HepG2 (cell line): ENCODE results near the gene YWHAH. TPM values are rescaled to one million over a fixed set of nuclear protein-coding genes. Genes with fewer than 3 reads are reported as not detected.

Experiments
- ATAC-seq: fragments of 200-7000 bp; cut with Tn5 transposase; 3 replicates; pipeline ENCODE4 v1.9.1; 2020; ENCODE audit warnings: mild to moderate bottlenecking, moderate library complexity
- BruUV-seq: library from RNA; stranded (reverse); fragments of 400-500 nt; replicated peaks from 2 replicates; lab custom pipeline; 2021; lab: Mats Ljungman, UMichigan
- CTCF ChIA-PET: fragments of 300-600 bp; formaldehyde crosslinking; extraction: SDS; loops from one replicate; lab custom pipeline; 2021; ENCODE audit warnings: low total read pairs, inconsistent platforms, low intra/inter-chr PET ratio; lab: Yijun Ruan, JAX
- POLR2A ChIA-PET: fragments of 350-600 bp; sonication (Branson Sonifier 250); formaldehyde crosslinking; loops from one replicate; lab custom pipeline; 2020; ENCODE audit warnings: antibody characterized with exemption, inconsistent platforms; lab: Yijun Ruan, JAX
- DNase-seq: peaks from one replicate; pipeline ENCODE4 v3.0.0-alpha.2; 2015; ENCODE audit warnings: low spot score
- FAIRE-seq: peaks from 3 replicates; lab custom pipeline; 2011; peaks lifted over from hg19 to GRCh38; lab: Jason Lieb, UNC
- H2AFZ ChIP-seq: one replicate; pipeline ENCODE4 v1.6.1; 2011; ENCODE audit warnings: low read length, inconsistent platforms
- H3K27ac ChIP-seq: fragments of 300-600 bp; 3 replicates; pipeline ENCODE4 v1.8.0; 2011; ENCODE audit warnings: mixed run types, mild to moderate bottlenecking, mixed read lengths, low read length, inconsistent platforms; ENCODE audit not compliant: insufficient read depth; ENCODE audit errors: extremely low read length
- H3K27me3 ChIP-seq, 2 experiments: fragments of 200-600 bp in 1 of 2; 2 replicates in 1 of 2; 3 replicates in 1 of 2; pipeline versions ENCODE4 v1.6.0 to v1.8.0; 2011; ENCODE audit warnings: low read length in 2 of 2, mild to moderate bottlenecking in 2 of 2, moderate library complexity in 2 of 2, inconsistent platforms in 1 of 2; ENCODE audit not compliant: insufficient read depth in 2 of 2, control insufficient read depth in 1 of 2
- H3K36me3 ChIP-seq, 2 experiments: fragments of 200-600 bp in 1 of 2; replicated peaks in 1 of 2; 2 replicates in 1 of 2; 3 replicates in 1 of 2; pipeline versions ENCODE4 v1.5.1 to v1.8.0; 2011; ENCODE audit warnings: low read length in 2 of 2, inconsistent platforms in 1 of 2; ENCODE audit not compliant: insufficient read depth in 2 of 2, control insufficient read depth in 1 of 2
- H3K4me1 ChIP-seq: 2 replicates; pipeline ENCODE4 v1.5.1; 2012; ENCODE audit warnings: low read length, inconsistent platforms; ENCODE audit not compliant: insufficient read depth
- H3K4me2 ChIP-seq: 2 replicates; pipeline ENCODE4 v1.6.0; 2011; ENCODE audit warnings: low read depth, low read length, inconsistent platforms
- H3K4me3 ChIP-seq, 3 experiments: fragments of 200-600 bp in 1 of 3; sonication (generic), shearing (Covaris generic) in 1 of 3; replicated peaks in 1 of 3; 2 replicates each; pipeline ENCODE4 v1.5.1; 2011 to 2016; ENCODE audit warnings: low read length in 3 of 3, inconsistent platforms in 2 of 3, low read depth in 2 of 3, mild to moderate bottlenecking in 2 of 3, control low read depth in 1 of 3, mixed read lengths in 1 of 3; ENCODE audit not compliant: insufficient read depth in 1 of 3
- H3K79me2 ChIP-seq: one replicate; pipeline ENCODE4 v1.6.1; 2011; ENCODE audit warnings: low read length, inconsistent platforms; ENCODE audit not compliant: insufficient read depth
- H3K9ac ChIP-seq: 2 replicates; pipeline ENCODE4 v1.6.0; 2011; ENCODE audit warnings: mild to moderate bottlenecking, low read depth, low read length, inconsistent platforms; ENCODE audit not compliant: insufficient read depth
- H3K9me3 ChIP-seq: 2 replicates; pipeline ENCODE4 v1.5.1; 2012; ENCODE audit warnings: mild to moderate bottlenecking, low read length
- H4K20me1 ChIP-seq: 2 replicates; pipeline ENCODE4 v1.6.0; 2011; ENCODE audit warnings: inconsistent platforms, mild to moderate bottlenecking, low read length, moderate library complexity; ENCODE audit not compliant: insufficient read depth
- AKAP8 ChIP-seq: sonication (generic); formaldehyde crosslinking; IDR thresholded peaks from 2 replicates; pipeline ENCODE4 v1.5.1; 2020; ENCODE audit warnings: mild to moderate bottlenecking, missing genetic modification reagents
- LBX2 ChIP-seq: sonication (generic); formaldehyde crosslinking; IDR thresholded peaks from 2 replicates; pipeline ENCODE4 v1.5.0; 2020; ENCODE audit warnings: missing genetic modification reagents, mild to moderate bottlenecking, borderline replicate concordance
- NCOA5 ChIP-seq: sonication (generic); formaldehyde crosslinking; IDR thresholded peaks from 2 replicates; pipeline ENCODE4 v1.4.0; 2020; ENCODE audit warnings: missing genetic modification reagents
- RBM22 ChIP-seq: fragments of 200-400 bp; formaldehyde crosslinking; optimal IDR thresholded peaks from 2 replicates; pipeline ENCODE3; 2017; ENCODE audit warnings: mild to moderate bottlenecking, low read length, moderate library complexity
- RFXANK ChIP-seq: IDR thresholded peaks from 2 replicates; pipeline ENCODE4 v1.6.1; 2016
- SALL1 ChIP-seq: sonication (generic); formaldehyde crosslinking; IDR thresholded peaks from 2 replicates; pipeline ENCODE4 v1.8.0; 2022; ENCODE audit warnings: mild to moderate bottlenecking, missing genetic modification reagents
- STAG1 ChIP-seq: sonication (generic); formaldehyde crosslinking; IDR thresholded peaks from 2 replicates; pipeline ENCODE4 v1.4.0; 2020; ENCODE audit warnings: missing genetic modification reagents
- ZNF441 ChIP-seq: sonication (generic); formaldehyde crosslinking; IDR thresholded peaks from 2 replicates; pipeline ENCODE4 v1.7.0; 2021; ENCODE audit warnings: missing genetic modification reagents, borderline replicate concordance
- WGBS: methylation state at CpG from one replicate; pipeline ENCODE4 v1.1.6; 2017; ENCODE audit warnings: low lambda C conversion rate; 5-methylcytosine and 5-hydroxymethylcytosine counted together
- in situ Hi-C: cut with HindIII; loops from 2 replicates; pipeline ENCODE4 v1.10.0; 2017; ENCODE audit warnings: low pct_unique_long_range_greater_than_20kb; ENCODE audit not compliant: extremely low pct_ligation_motif_present
- intact Hi-C: fragments of 100-400 bp; cut with micrococcal nuclease; formaldehyde crosslinking; loops from one replicate; pipeline ENCODE4 v1.10.0; 2022; ENCODE audit not compliant: unreplicated experiment
- polyA plus RNA-seq, 8 experiments: library from polyadenylated mRNA; depleted of rRNA in 3 of 8; stranded (reverse) in 7 of 8; unstranded in 1 of 8; fragments of >200 nt; fragmentation: Illumina TruSeq in 4 of 8; extraction: Trizol in 4 of 8; gene quantifications; 2 replicates each; pipeline versions ENCODE4 v1.2.1 to v1.2.3, GENCODE V29; 2011 to 2016; ENCODE audit warnings: low read depth in 4 of 8, missing spikeins in 1 of 8, mixed read lengths in 1 of 8; ENCODE audit not compliant: insufficient read depth in 1 of 8
- total RNA-seq, 5 experiments: library from RNA; depleted of rRNA; stranded (reverse); fragments of >200 nt; fragmentation: Illumina TruSeq; extraction: Trizol; gene quantifications; 2 replicates each; pipeline ENCODE4 v1.2.3, GENCODE V29; 2016; ENCODE audit warnings: low read depth in 1 of 5

The YWHAH gene
- total and polyA plus RNA-seq, 2 of the 13 experiments (the other 11 are each of a cell fraction or from before 2014, with no cell fraction given) = 35.6 to 92.7 TPM

GRCh38 chr22:31952094-31952401, 7.7 kb downstream of the YWHAH start (continued):
- TF ChIP-seq STAG1 (peak; percentile 42), ZNF441 (no peak), AKAP8 (CRISPR knock-in tag) (no peak), RBM22 (peak; percentile 1)

GRCh38 chr22:31952472-31952871, 8.1 kb downstream of the YWHAH start:
- Histone ChIP-seq H3K4me2 (no peak overlapping the region), H3K4me1 (peaks cover 24% of the 10 kb centered on the region), H3K79me2 (peaks cover 60% of the 10 kb centered on the region), H3K4me3 (no peak overlapping the region), H3K9me3 (no peaks in the 10 kb centered on the region)
- ATAC-seq (no peak), DNase-seq (no peak)
- CTCF ChIA-PET = no interaction called here
- WGBS = 100% methylated on average over 2 of the region's 2 CpGs
- no peak for TF ChIP-seq RFXANK (CRISPR knock-in tag)
- no peak for TF ChIP-seq NCOA5 (CRISPR knock-in tag)
- no peak for TF ChIP-seq LBX2
- no peak for TF ChIP-seq SALL1 (CRISPR knock-in tag)
- TF ChIP-seq, all 625 proteins: peak for 0
- H3K27ac ChIP-seq = no peak overlapping the region
- no TSS peak for BruUV-seq
- peaks cover 15 to 27% of the 10 kb centered on the region in 2 experiments for H3K36me3 ChIP-seq
- intact Hi-C loops = loop anchor here (1.0 kb wide), 1 partner anchor 199 kb away; no protein-coding TSS in a partner anchor
- no peak overlapping the region for H3K9ac ChIP-seq
- in situ Hi-C loops = loop anchor here (25.0 kb wide), 1 partner anchor 390 kb away; no protein-coding TSS in a partner anchor
- no peaks in the 10 kb centered on the region for H3K27me3 ChIP-seq
- POLR2A ChIA-PET = interaction anchor here (0.9 kb wide), 1 partner anchor 290 kb away, joined by 6 read pairs; the partner anchor contains the start of gene PISD
- FAIRE-seq = no peak
- H4K20me1 ChIP-seq = peaks cover 10% of the 10 kb centered on the region
- no peak overlapping the region for H2AFZ ChIP-seq
